ENCODE measurements around the gene AK4. TPM values are rescaled to one million over a fixed set of nuclear protein-coding genes. Genes with fewer than 3 reads are reported as not detected.

AK4 gene
- total and polyA plus RNA-seq, 2 of the 8 experiments (the other 6 are each of a cell fraction or from before 2014, with no cell fraction given), result 64.5 to 175 TPM

DNA sequence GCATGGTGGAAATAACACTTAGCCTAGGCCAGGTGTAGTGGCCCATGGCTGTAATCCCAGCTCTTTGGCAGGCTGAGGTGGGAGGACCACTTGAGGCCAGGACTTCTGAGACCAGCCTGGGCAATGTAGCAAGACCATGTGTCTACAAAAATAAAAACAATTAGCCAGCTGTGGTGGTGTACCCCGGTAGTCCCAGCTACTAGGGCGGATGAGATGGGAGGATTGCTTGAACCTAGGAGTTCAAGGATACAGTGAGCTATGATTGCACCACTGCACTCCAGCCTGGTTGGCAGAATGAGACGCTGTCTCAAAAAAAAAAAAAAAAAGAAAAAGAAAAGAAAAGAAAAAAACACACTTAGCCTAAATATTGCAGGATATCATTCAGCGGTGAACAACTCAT lies 20.9 kb downstream of the AK4 start (continued):
- TF ChIP-seq, protein P1, sequence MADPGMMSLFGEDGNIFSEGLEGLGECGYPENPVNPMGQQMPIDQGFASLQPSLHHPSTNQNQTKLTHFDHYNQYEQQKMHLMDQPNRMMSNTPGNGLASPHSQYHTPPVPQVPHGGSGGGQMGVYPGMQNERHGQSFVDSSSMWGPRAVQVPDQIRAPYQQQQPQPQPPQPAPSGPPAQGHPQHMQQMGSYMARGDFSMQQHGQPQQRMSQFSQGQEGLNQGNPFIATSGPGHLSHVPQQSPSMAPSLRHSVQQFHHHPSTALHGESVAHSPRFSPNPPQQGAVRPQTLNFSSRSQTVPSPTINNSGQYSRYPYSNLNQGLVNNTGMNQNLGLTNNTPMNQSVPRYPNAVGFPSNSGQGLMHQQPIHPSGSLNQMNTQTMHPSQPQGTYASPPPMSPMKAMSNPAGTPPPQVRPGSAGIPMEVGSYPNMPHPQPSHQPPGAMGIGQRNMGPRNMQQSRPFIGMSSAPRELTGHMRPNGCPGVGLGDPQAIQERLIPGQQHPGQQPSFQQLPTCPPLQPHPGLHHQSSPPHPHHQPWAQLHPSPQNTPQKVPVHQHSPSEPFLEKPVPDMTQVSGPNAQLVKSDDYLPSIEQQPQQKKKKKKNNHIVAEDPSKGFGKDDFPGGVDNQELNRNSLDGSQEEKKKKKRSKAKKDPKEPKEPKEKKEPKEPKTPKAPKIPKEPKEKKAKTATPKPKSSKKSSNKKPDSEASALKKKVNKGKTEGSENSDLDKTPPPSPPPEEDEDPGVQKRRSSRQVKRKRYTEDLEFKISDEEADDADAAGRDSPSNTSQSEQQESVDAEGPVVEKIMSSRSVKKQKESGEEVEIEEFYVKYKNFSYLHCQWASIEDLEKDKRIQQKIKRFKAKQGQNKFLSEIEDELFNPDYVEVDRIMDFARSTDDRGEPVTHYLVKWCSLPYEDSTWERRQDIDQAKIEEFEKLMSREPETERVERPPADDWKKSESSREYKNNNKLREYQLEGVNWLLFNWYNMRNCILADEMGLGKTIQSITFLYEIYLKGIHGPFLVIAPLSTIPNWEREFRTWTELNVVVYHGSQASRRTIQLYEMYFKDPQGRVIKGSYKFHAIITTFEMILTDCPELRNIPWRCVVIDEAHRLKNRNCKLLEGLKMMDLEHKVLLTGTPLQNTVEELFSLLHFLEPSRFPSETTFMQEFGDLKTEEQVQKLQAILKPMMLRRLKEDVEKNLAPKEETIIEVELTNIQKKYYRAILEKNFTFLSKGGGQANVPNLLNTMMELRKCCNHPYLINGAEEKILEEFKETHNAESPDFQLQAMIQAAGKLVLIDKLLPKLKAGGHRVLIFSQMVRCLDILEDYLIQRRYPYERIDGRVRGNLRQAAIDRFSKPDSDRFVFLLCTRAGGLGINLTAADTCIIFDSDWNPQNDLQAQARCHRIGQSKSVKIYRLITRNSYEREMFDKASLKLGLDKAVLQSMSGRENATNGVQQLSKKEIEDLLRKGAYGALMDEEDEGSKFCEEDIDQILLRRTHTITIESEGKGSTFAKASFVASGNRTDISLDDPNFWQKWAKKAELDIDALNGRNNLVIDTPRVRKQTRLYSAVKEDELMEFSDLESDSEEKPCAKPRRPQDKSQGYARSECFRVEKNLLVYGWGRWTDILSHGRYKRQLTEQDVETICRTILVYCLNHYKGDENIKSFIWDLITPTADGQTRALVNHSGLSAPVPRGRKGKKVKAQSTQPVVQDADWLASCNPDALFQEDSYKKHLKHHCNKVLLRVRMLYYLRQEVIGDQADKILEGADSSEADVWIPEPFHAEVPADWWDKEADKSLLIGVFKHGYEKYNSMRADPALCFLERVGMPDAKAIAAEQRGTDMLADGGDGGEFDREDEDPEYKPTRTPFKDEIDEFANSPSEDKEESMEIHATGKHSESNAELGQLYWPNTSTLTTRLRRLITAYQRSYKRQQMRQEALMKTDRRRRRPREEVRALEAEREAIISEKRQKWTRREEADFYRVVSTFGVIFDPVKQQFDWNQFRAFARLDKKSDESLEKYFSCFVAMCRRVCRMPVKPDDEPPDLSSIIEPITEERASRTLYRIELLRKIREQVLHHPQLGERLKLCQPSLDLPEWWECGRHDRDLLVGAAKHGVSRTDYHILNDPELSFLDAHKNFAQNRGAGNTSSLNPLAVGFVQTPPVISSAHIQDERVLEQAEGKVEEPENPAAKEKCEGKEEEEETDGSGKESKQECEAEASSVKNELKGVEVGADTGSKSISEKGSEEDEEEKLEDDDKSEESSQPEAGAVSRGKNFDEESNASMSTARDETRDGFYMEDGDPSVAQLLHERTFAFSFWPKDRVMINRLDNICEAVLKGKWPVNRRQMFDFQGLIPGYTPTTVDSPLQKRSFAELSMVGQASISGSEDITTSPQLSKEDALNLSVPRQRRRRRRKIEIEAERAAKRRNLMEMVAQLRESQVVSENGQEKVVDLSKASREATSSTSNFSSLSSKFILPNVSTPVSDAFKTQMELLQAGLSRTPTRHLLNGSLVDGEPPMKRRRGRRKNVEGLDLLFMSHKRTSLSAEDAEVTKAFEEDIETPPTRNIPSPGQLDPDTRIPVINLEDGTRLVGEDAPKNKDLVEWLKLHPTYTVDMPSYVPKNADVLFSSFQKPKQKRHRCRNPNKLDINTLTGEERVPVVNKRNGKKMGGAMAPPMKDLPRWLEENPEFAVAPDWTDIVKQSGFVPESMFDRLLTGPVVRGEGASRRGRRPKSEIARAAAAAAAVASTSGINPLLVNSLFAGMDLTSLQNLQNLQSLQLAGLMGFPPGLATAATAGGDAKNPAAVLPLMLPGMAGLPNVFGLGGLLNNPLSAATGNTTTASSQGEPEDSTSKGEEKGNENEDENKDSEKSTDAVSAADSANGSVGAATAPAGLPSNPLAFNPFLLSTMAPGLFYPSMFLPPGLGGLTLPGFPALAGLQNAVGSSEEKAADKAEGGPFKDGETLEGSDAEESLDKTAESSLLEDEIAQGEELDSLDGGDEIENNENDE (IDR thresholded peaks at IDR 0.05; ENCODE audit: insufficient replicate concordance, low read length), result no peak
- TF ChIP-seq MAFK (IDR thresholded peaks at IDR 0.05; ENCODE audit: low read depth, low read length) (no peak), CREB1 (IDR thresholded peaks at IDR 0.05) (no peak), RBBP5 (IDR thresholded peaks at IDR 0.05; ENCODE audit: borderline replicate concordance, low read depth, low read length) (no peak), CHD1 (IDR thresholded peaks at IDR 0.05; ENCODE audit: low read depth, low read length) (no peak), POU5F1 (IDR thresholded peaks at IDR 0.05; ENCODE audit: low read depth, low read length) (no peak), ZNF274 (IDR thresholded peaks at IDR 0.05; ENCODE audit: borderline replicate concordance, extremely low read depth, low read length) (no peak)
- TF ChIP-seq, protein P2, sequence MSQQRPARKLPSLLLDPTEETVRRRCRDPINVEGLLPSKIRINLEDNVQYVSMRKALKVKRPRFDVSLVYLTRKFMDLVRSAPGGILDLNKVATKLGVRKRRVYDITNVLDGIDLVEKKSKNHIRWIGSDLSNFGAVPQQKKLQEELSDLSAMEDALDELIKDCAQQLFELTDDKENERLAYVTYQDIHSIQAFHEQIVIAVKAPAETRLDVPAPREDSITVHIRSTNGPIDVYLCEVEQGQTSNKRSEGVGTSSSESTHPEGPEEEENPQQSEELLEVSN (IDR thresholded peaks at IDR 0.05), result no peak

Measured in H1 (cell line).